GM13976 (cell line): ENCODE data around the gene COMMD3.

Experiments used
- DNase-seq: peaks from one replicate; pipeline ENCODE4 v3.0.0; 2012; ENCODE audit warnings: low spot score
- in situ Hi-C: fragments of 300-500 bp; cut with MboI; formaldehyde crosslinking; loops from one replicate; pipeline ENCODE4 v1.12.0; 2022; ENCODE audit warnings: low sequenced_read_pairs, mixed read lengths, inconsistent platforms; ENCODE audit not compliant: unreplicated experiment
- TF ChIP-seq, protein P1 (sequence below): IDR thresholded peaks from 2 replicates; pipeline ENCODE4 v1.5.1; 2012; ENCODE audit warnings: borderline replicate concordance, mild to moderate bottlenecking; ENCODE audit not compliant: insufficient read depth; ENCODE audit errors: extremely low read depth, missing control alignments, control extremely low read depth

COMMD3 gene

DNA sequence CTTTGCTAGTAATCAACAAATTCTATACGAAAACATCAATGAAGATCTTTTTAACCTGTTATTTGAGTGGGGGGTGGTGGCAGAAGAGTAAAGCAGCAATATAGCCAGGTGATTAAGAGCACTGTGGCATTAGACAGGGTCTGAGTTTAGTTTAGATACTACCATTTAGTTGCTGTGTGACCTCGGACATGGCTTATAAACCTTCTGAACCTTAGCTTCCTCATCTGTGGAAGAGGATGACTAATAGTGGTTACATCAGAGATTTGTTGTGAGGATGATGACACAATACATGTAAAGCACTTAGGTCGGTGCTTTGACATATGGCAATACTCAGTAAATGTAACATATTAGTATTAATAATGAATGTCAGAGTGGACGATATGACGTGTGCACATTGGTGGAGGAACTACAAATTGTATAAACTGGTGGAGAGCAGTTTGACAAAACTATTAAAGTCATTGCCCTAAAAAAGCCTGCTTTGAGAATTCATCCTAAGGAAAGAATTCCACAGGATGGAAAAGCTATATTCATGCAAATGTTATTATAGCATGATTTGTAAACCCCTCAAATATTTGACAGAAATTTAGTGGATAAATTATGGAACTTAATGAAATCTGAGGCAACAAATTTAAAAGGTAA is 53.4 kb downstream of the COMMD3 start:
- TF ChIP-seq, protein P1, sequence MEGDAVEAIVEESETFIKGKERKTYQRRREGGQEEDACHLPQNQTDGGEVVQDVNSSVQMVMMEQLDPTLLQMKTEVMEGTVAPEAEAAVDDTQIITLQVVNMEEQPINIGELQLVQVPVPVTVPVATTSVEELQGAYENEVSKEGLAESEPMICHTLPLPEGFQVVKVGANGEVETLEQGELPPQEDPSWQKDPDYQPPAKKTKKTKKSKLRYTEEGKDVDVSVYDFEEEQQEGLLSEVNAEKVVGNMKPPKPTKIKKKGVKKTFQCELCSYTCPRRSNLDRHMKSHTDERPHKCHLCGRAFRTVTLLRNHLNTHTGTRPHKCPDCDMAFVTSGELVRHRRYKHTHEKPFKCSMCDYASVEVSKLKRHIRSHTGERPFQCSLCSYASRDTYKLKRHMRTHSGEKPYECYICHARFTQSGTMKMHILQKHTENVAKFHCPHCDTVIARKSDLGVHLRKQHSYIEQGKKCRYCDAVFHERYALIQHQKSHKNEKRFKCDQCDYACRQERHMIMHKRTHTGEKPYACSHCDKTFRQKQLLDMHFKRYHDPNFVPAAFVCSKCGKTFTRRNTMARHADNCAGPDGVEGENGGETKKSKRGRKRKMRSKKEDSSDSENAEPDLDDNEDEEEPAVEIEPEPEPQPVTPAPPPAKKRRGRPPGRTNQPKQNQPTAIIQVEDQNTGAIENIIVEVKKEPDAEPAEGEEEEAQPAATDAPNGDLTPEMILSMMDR = no peak
- no peak for DNase-seq
- in situ Hi-C loops = no loop called here
